A549 (cell line): Measurements from ENCODE around the gene SCRN2. TPM values are rescaled to one million over a fixed set of nuclear protein-coding genes. Genes with fewer than 3 reads are reported as not detected.

Experiments used
- ATAC-seq, 2 experiments: fragments of 200-7000 bp in 1 of 2; fragments of >200 bp in 1 of 2; cut with Nextera tagmentation in 1 of 2; cut with Tn5 transposase in 1 of 2; 3 replicates each; pipeline versions ENCODE4 v1.8.0 to v1.9.1; 2018 to 2020; ENCODE audit warnings: mild to moderate bottlenecking in 1 of 2, moderate library complexity in 1 of 2
- CTCF ChIA-PET: fragments of 300-600 bp; sonication (Branson Sonifier 250); formaldehyde crosslinking; extraction: SDS; loops from one replicate; lab custom pipeline; 2021; ENCODE audit warnings: antibody characterized with exemption, inconsistent platforms; lab: Yijun Ruan, JAX
- POLR2A ChIA-PET: fragments of 350-600 bp; formaldehyde crosslinking; extraction: SDS; loops from one replicate; lab custom pipeline; 2021; ENCODE audit warnings: antibody characterized with exemption, inconsistent platforms; lab: Yijun Ruan, JAX
- DNase-seq, 2 experiments: peaks; one replicate each; pipeline versions ENCODE4 v3.0.0 to v3.0.0-alpha.2; 2011 to 2016; ENCODE audit warnings: low read depth in 1 of 2, low spot score in 1 of 2
- FAIRE-seq: peaks from 2 replicates; lab custom pipeline; 2011; peaks lifted over from hg19 to GRCh38; lab: Jason Lieb, UNC
- H3K27ac ChIP-seq, 2 experiments: fragments of >200 bp; sonication (Bioruptor Twin); formaldehyde crosslinking; 3 replicates each; pipeline ENCODE4 v1.5.1; 2016 to 2017
- H3K4me1 ChIP-seq: fragments of >200 bp; sonication (Bioruptor Twin); formaldehyde crosslinking; 3 replicates; pipeline ENCODE4 v1.6.1; 2016
- H3K4me2 ChIP-seq: fragments of >200 bp; sonication (Bioruptor Twin); formaldehyde crosslinking; 3 replicates; pipeline ENCODE4 v1.6.1; 2016
- H3K4me3 ChIP-seq: fragments of >200 bp; sonication (Bioruptor Twin); formaldehyde crosslinking; 3 replicates; pipeline ENCODE4 v1.5.1; 2016
- H3K9me3 ChIP-seq: fragments of >200 bp; sonication (Bioruptor Twin); formaldehyde crosslinking; 3 replicates; pipeline ENCODE4 v1.6.1; 2016
- BHLHE40 ChIP-seq: IDR thresholded peaks from 2 replicates; pipeline ENCODE4 v1.6.1; 2012; ENCODE audit warnings: low read depth, low read length, inconsistent platforms
- CBX2 ChIP-seq: fragments of 200-600 bp; sonication (generic); IDR thresholded peaks from 2 replicates; pipeline ENCODE4 v1.6.1; 2016; ENCODE audit warnings: low read depth, mild to moderate bottlenecking, borderline replicate concordance
- CHD4 ChIP-seq: fragments of 200-600 bp; sonication (generic); IDR thresholded peaks from 2 replicates; pipeline ENCODE4 v1.6.1; 2016; ENCODE audit warnings: antibody characterized with exemption, mild to moderate bottlenecking, borderline replicate concordance
- EHMT2 ChIP-seq: fragments of 200-600 bp; sonication (generic); IDR thresholded peaks from 2 replicates; pipeline ENCODE4 v1.6.1; 2016; ENCODE audit warnings: antibody characterized with exemption, low read depth, mild to moderate bottlenecking, moderate library complexity
- ESRRA ChIP-seq: fragments of 150-350 bp; IDR thresholded peaks from 2 replicates; pipeline ENCODE4 v1.6.1; 2014; ENCODE audit warnings: mild to moderate bottlenecking, low read length, borderline replicate concordance
- FOSL2 ChIP-seq, 2 experiments: fragments of 450-650 bp in 1 of 2; fragments of >200 bp in 1 of 2; sonication (Bioruptor Twin) in 1 of 2; formaldehyde crosslinking; IDR thresholded peaks; 2 replicates each; pipeline versions ENCODE4 v1.5.0 to v1.6.1; 2016 to 2020; ENCODE audit warnings: mild to moderate bottlenecking in 1 of 2, moderate library complexity in 1 of 2
- HOXA7 ChIP-seq: fragments of 250-450 bp; sonication (Bioruptor Pico); IDR thresholded peaks from 2 replicates; pipeline ENCODE4 v1.5.0; 2020; ENCODE audit warnings: mild to moderate bottlenecking, moderate library complexity
- HOXB13 ChIP-seq: fragments of 250-450 bp; sonication (Bioruptor Pico); IDR thresholded peaks from 2 replicates; pipeline ENCODE4 v1.5.0; 2020; ENCODE audit warnings: low read depth, mild to moderate bottlenecking, moderate library complexity
- JUN ChIP-seq, 2 experiments: fragments of >200 bp; sonication (Bioruptor Twin); formaldehyde crosslinking; IDR thresholded peaks; 2 replicates in 1 of 2; 3 replicates in 1 of 2; pipeline ENCODE4 v1.6.1; 2016 to 2017
- KDM1A ChIP-seq: fragments of 200-600 bp; sonication (generic); IDR thresholded peaks from 2 replicates; pipeline ENCODE4 v1.6.1; 2016; ENCODE audit warnings: low read depth, mild to moderate bottlenecking
- KDM5A ChIP-seq: fragments of 200-600 bp; sonication (generic); IDR thresholded peaks from 2 replicates; pipeline ENCODE4 v1.6.1; 2016; ENCODE audit warnings: antibody characterized with exemption, mild to moderate bottlenecking
- NPAS2 ChIP-seq: fragments of 250-450 bp; sonication (Bioruptor Pico); IDR thresholded peaks from 2 replicates; pipeline ENCODE4 v1.8.0; 2022; ENCODE audit warnings: mild to moderate bottlenecking, moderate library complexity, borderline replicate concordance
- POLR2A ChIP-seq: IDR thresholded peaks from 2 replicates; pipeline ENCODE4 v1.6.1; 2012; ENCODE audit warnings: mild to moderate bottlenecking, low read length
- RNF2 ChIP-seq: fragments of 200-600 bp; sonication (generic); IDR thresholded peaks from 2 replicates; pipeline ENCODE4 v1.6.1; 2016; ENCODE audit warnings: low read depth, mild to moderate bottlenecking, antibody characterized with exemption, moderate library complexity, borderline replicate concordance
- ZFP36 ChIP-seq: fragments of 450-650 bp; IDR thresholded peaks from 2 replicates; pipeline ENCODE4 v1.6.1; 2014; ENCODE audit warnings: borderline replicate concordance; ENCODE audit not compliant: partially characterized antibody
- ZNF302 ChIP-seq: fragments of 250-450 bp; sonication (Bioruptor Pico); IDR thresholded peaks from 2 replicates; pipeline ENCODE4 v1.9.0; 2021; ENCODE audit warnings: inconsistent platforms, mild to moderate bottlenecking, moderate library complexity
- WGBS: methylation state at CpG from one replicate; pipeline ENCODE4 v1.1.6; 2017; ENCODE audit errors: missing lambda C conversion rate; 5-methylcytosine and 5-hydroxymethylcytosine counted together
- polyA plus RNA-seq, 4 experiments: library from polyadenylated mRNA; depleted of rRNA in 3 of 4; stranded (reverse); fragments of >200 nt; fragmentation: RNase III in 1 of 4; extraction: RNeasy Plus Mini Kit Qiagen cat#74134 plus additional on column Dnase treatment in 1 of 4; gene quantifications; 2 replicates in 3 of 4; 3 replicates in 1 of 4; pipeline ENCODE4 v1.2.3, GENCODE V29; 2011 to 2017
- TF ChIP-seq, protein P1 (sequence below): fragments of >200 bp; sonication (Bioruptor Twin); formaldehyde crosslinking; IDR thresholded peaks from 3 replicates; pipeline ENCODE4 v1.6.1; 2016
- TF ChIP-seq, protein P2 (sequence below): fragments of >200 bp; sonication (Bioruptor Twin); formaldehyde crosslinking; IDR thresholded peaks from 3 replicates; pipeline ENCODE4 v1.5.1; 2016
- TF ChIP-seq, protein P3 (sequence below): IDR thresholded peaks from 2 replicates; pipeline ENCODE4 v1.6.1; 2012
- TF ChIP-seq, protein P4 (sequence below): IDR thresholded peaks from 2 replicates; pipeline ENCODE4 v1.6.1; 2012
- TF ChIP-seq, protein P5 (sequence below): IDR thresholded peaks from 2 replicates; pipeline ENCODE4 v1.6.1; 2012; ENCODE audit warnings: low read depth, borderline replicate concordance

The SCRN2 gene
- polyA plus RNA-seq, 2 of the 4 experiments (the other 2 are of a cell fraction), result 25.8 to 43.7 TPM

DNA sequence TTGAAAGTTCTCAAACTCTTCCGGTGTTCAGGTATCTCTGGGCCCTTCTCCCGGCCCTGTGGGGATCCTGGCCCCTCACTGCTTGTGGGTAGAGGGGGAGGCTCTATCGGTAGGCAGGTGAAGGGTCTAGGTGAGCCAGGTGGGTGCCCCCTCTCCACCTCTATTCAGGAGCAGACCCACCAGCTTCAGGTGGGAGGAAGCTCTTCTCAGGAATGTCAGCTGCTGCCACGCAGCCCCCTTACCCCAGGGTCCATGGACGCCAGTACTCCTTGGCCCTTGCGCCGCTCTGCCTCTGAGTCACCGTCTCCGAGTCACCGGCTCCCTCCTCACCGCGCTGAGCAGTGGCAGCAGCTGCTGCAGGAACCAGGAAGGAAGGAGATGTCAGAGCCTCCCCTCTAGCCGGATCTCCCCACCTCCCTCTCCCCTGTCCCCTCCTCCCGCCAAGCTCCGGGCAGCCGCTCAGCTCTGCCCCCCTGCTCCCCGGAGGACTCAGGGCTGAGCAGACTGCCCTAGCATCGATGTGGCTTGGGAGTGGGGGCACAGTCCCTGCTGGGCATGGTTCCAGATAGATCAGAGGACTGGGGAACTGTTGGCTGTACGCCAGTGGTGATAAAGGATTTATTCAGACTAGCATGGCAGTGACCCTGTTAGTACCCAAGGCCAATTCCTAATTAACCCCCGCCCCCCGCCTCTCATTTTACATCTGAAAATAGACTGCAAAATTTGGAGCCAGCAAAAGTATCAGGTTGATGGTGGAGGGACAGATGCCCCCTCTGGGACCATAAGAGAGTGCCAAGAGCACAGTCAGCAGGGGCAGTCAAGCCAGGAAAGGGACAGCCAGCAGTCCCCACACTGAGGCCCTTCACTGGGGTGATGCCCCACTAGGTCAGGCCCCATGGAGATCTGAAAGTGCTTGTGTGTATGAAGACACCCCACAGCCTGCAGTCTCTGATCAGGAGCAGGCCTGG, 19.4 kb downstream of the SCRN2 start, which contains the start of gene OSBPL7:
OSBPL7 (minus strand) TSS at position 371 of the 968 bp plus-strand sequence. CDS start 1,516 bp downstream, outside the sequence.
- no peaks in the 10 kb centered on the region for H3K9me3 ChIP-seq
- POLR2A ChIA-PET, result interaction anchor here (0.6 to 2.6 kb wide), 4 partner anchors 9 to 150 kb away, joined by 3 to 58 read pairs (median 4); partner anchors contain the start of genes LRRC46, MRPL10 and SCRN2
- H3K4me2 ChIP-seq, result peak within 1 kb of the TSS; percentile 97
- TF ChIP-seq, protein P1, sequence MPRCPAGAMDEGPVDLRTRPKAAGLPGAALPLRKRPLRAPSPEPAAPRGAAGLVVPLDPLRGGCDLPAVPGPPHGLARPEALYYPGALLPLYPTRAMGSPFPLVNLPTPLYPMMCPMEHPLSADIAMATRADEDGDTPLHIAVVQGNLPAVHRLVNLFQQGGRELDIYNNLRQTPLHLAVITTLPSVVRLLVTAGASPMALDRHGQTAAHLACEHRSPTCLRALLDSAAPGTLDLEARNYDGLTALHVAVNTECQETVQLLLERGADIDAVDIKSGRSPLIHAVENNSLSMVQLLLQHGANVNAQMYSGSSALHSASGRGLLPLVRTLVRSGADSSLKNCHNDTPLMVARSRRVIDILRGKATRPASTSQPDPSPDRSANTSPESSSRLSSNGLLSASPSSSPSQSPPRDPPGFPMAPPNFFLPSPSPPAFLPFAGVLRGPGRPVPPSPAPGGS, result 0 out of 3 replicates have a peak, but pooled peaks have one; percentile 56
- peak; percentile 81 for TF ChIP-seq POLR2A
- TF ChIP-seq, protein P2, sequence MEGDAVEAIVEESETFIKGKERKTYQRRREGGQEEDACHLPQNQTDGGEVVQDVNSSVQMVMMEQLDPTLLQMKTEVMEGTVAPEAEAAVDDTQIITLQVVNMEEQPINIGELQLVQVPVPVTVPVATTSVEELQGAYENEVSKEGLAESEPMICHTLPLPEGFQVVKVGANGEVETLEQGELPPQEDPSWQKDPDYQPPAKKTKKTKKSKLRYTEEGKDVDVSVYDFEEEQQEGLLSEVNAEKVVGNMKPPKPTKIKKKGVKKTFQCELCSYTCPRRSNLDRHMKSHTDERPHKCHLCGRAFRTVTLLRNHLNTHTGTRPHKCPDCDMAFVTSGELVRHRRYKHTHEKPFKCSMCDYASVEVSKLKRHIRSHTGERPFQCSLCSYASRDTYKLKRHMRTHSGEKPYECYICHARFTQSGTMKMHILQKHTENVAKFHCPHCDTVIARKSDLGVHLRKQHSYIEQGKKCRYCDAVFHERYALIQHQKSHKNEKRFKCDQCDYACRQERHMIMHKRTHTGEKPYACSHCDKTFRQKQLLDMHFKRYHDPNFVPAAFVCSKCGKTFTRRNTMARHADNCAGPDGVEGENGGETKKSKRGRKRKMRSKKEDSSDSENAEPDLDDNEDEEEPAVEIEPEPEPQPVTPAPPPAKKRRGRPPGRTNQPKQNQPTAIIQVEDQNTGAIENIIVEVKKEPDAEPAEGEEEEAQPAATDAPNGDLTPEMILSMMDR, result peak; percentile 58
- no peak for TF ChIP-seq RNF2
- TF ChIP-seq FOSL2 (IDR thresholded peaks at IDR 0.05), result no peak
- peak; percentile 76 for TF ChIP-seq FOSL2 (CRISPR knock-in tag; IDR thresholded peaks at IDR 0.05)
- peak; percentile 59 to 64; a peak in 4 of 5 replicates for TF ChIP-seq JUN (IDR thresholded peaks at IDR 0.05)
- no peak for TF ChIP-seq ESRRA
- no peak for TF ChIP-seq HOXB13 (CRISPR knock-in tag)
- TF ChIP-seq NPAS2 (CRISPR knock-in tag), result no peak
- TF ChIP-seq EHMT2, result no peak
- TF ChIP-seq, protein P3, sequence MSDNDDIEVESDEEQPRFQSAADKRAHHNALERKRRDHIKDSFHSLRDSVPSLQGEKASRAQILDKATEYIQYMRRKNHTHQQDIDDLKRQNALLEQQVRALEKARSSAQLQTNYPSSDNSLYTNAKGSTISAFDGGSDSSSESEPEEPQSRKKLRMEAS, result 0 out of 2 replicates have a peak, but pooled peaks have one; percentile 47
- H3K27ac ChIP-seq, result peak within 1 kb of the TSS; percentile 77 to 85
- peak; percentile 74 to 79 for DNase-seq
- peak; percentile 68 for FAIRE-seq
- peak within 1 kb of the TSS; percentile 77 for H3K4me3 ChIP-seq
- peak; percentile 80 to 92 for ATAC-seq
- CTCF ChIA-PET, result interaction anchor here (0.6 to 4.1 kb wide), 15 partner anchors 8 to 1614 kb away, joined by 3 to 27 read pairs (median 5); partner anchors contain the start of genes LRRC46, MRPL10 and SCRN2
- 11% methylated on average over 17 of the region's 21 CpGs for WGBS
- peaks cover 21% of the 10 kb centered on the region for H3K4me1 ChIP-seq

DNA sequence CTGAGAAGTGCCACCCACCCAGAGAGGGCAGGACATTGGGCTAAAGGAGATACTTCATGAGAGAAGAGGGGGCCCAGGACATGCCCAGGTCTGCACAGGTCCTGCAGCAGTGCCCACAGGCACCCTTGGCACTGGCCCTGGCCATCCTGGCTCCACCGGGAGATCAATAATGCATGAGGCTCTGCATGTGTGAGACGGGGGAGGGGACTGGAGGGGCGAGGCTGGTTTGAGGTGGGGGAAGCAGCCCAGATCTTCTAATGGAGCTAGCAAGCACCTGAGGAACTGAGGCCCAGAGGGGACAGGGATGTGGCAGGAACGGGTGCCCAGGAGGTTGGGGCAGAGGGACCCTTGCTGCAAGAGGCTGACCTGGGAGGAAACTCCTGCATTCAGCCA, 20.0 kb downstream of the SCRN2 start:
- TF ChIP-seq ZFP36 (no peak), ZNF302 (no peak)
- peak; percentile 4 to 10; a peak in 4 of 6 replicates for ATAC-seq
- CTCF ChIA-PET, result interaction anchor here (0.7 to 4.1 kb wide), 14 partner anchors 7 to 157 kb away, joined by 3 to 27 read pairs (median 6); partner anchors contain the start of genes LRRC46, MRPL10 and SCRN2
- Histone ChIP-seq H3K4me2 (peak overlapping the region; percentile 97), H3K4me1 (peaks cover 21% of the 10 kb centered on the region), H3K27ac (peak overlapping the region; percentile 77 to 85), H3K9me3 (no peaks in the 10 kb centered on the region), H3K4me3 (peak overlapping the region; percentile 77)
- DNase-seq, result no peak
- POLR2A ChIA-PET, result interaction anchor here (1.0 to 2.6 kb wide), 2 partner anchors 10 to 151 kb away, joined by 3 to 58 read pairs; partner anchors contain the start of genes LRRC46 and MRPL10
- FAIRE-seq, result no peak
- WGBS, result 26% methylated on average over 4 of the region's 4 CpGs

DNA sequence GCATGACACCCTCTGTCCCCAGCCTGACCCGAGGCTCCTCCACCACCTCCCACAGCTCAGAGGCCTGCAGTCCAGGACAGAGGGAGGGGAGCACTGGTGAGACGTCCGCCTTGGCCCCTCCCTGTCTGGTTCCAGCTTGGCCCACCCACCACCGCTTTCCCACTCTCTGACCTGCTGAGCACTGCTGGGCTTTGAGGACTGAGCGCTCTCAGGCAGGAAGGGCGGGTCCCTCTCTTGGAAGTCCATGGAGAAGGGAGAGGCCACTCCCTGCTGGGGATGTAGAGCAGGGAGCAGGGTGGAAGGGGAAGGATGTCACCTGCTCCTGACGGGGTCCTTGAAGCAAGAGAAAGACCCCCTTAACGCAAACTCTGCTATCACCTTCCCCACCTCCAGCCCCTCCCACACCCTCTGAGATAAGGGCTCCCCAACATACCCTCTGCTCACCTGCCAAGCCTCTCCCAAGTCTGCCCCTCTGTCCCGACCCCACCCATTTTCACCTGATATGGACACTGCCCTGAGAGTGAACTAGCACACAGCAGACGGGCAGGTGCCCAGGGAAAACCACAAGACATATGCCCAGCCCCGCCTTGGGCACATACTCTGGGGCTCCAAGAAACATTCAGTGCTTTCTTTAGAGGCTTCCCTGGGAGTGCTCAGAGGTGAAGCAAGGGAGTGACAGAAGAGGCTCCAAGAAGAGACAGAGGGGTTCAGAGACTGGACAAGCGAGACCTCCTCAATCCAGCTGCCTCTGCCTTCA, 20.9 kb downstream of the SCRN2 start:
- 73% methylated on average over 12 of the region's 12 CpGs for WGBS
- ChIA-PET CTCF (interaction anchor here (0.8 to 4.1 kb wide), 5 partner anchors 11 to 156 kb away, joined by 3 to 27 read pairs (median 3); partner anchors contain the start of genes LRRC46, MRPL10 and SCRN2), POLR2A (no interaction called here)
- no peaks in the 10 kb centered on the region for H3K9me3 ChIP-seq
- H3K4me1 ChIP-seq, result peaks cover 21% of the 10 kb centered on the region
- ATAC-seq, result no peak
- H3K4me3 ChIP-seq, result no peak overlapping the region
- no peak overlapping the region for H3K27ac ChIP-seq
- DNase-seq, result peak in 1 of 2 experiments; percentile 25
- peak overlapping the region; percentile 97 for H3K4me2 ChIP-seq
- TF ChIP-seq, protein P4, sequence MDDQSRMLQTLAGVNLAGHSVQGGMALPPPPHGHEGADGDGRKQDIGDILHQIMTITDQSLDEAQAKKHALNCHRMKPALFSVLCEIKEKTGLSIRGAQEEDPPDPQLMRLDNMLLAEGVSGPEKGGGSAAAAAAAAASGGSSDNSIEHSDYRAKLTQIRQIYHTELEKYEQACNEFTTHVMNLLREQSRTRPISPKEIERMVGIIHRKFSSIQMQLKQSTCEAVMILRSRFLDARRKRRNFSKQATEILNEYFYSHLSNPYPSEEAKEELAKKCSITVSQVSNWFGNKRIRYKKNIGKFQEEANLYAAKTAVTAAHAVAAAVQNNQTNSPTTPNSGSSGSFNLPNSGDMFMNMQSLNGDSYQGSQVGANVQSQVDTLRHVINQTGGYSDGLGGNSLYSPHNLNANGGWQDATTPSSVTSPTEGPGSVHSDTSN, result no peak
- TF ChIP-seq BHLHE40 (no peak), KDM1A (no peak), HOXA7 (no peak), CHD4 (no peak), POLR2A (no peak), KDM5A (no peak), RNF2 (no peak), CBX2 (no peak)
- TF ChIP-seq, protein P3, result no peak
- TF ChIP-seq, protein P5, sequence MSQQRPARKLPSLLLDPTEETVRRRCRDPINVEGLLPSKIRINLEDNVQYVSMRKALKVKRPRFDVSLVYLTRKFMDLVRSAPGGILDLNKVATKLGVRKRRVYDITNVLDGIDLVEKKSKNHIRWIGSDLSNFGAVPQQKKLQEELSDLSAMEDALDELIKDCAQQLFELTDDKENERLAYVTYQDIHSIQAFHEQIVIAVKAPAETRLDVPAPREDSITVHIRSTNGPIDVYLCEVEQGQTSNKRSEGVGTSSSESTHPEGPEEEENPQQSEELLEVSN, result no peak
- TF ChIP-seq, all 56 proteins: peak for 0
- no peak for FAIRE-seq
